NCI-H1417 treated with DMSO at 0.1 percent for 48 hours (cell line): ENCODE results near the gene FBXO4.
"Not testable (repeated sequence)": the region's sequence is repeated elsewhere in the genome, so short reads cannot be mapped to it uniquely, and the experiment has no call there.

Source experiments
- DNase-seq: peaks from one replicate; lab custom pipeline; 2025; lab: John Stamatoyannopoulos, UW

Gene FBXO4

DNA sequence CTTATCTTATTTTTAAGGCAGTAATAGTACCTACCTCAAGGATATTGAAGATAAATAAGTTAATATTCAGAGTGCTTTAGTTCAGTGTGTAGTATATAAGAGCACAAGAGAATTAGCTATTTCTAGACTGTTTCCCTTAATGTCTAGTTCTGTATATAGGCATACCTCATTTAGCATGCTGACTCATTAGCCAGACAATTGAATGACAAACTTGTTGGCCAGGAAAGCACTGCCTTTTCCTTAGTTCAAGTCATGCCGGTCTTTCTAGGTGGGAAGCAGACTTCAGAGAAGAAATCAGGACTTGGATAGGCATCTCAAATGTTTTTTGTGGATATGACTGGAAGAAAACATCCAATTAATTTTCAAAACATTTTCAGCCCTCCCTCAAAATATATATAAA is 3.2 kb upstream of the FBXO4 start:
- no peak for DNase-seq

DNA sequence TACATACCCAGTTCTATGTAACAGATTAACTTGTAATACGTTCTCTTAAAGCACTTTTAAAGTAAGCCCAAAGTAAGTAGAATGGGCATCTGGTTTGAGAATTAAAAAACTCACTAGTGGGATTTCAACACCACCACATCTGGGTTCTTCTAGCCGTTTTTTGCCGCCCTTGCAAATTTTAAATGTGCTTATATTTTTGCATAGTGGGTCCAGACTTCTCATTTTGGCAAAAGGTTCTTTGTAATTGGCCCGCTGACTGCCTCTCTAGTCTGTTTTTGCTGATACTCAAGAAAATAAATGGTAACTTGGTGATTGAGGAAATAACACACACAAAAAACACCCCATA is 582 bp upstream of the FBXO4 start:
- no peak for DNase-seq

GRCh38 chr5:41925555-41925951 is 472 bp downstream of the FBXO4 start:
- DNase-seq = no peak

- DNase-seq = no peak
Measured at GRCh38 chr5:41927604-41928003, 2.5 kb downstream of the FBXO4 start.

DNA sequence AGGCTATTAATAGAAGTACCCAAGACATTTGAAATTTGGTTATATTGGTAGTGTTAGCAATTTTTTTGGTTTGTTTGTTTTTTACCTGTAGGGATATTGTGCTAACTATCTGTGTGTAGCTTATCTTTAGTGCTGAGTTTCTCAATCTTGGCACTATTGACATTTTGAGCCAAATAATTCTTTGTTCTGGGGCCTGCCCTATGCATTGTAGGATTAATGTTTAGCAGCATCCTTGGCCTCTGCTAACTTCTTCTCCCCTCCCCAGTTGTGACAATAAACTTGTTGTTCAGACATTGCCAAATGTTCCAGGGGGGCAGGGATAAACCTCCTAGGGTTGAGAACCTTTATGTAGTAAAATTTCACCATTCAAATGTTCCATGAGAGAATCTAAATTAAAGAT is 4.0 kb downstream of the FBXO4 start:
- no peak for DNase-seq

DNA sequence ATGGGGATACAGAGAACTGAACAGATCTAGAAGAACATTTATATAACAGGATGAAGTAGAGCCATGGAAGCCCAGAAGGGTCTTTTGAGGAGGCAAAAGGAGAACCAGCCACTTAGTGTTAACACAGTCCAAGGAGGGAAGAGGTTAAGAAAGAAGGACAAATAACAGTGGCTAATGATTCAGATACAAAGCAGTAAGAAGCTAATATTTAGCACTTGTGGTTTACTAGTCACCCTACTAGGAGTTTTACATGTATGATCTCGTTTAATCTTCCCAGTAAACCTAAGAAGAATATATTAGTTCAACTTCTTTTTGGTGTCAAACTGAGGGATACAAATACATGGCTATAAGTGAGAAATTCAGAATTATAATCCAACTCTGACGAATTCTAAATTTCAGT is 7.7 kb downstream of the FBXO4 start:
- no peak for DNase-seq

GRCh38 chr5:41935544-41935943 is 10.5 kb downstream of the FBXO4 start:
- DNase-seq = no peak

DNA sequence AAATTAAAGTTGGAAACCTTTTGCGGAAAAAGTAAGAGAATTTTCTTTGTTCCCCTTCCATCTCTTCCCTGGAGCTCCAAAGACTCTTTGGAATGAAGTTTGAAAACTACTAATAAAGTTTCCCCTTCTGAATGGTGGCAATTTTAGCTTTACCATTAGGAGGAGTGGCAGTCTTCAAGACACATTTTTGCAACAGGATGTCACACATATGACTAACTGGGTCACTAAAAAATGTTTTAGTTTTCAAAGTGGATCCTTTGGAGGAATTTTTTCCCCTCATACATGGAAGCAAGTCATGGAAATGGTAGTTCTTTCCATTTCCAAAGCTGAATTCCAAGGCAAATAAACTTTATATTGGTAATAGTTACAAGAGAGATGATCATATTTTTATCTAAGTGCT is 15.6 kb downstream of the FBXO4 start:
- no peak for DNase-seq

- DNase-seq = not testable (repeated sequence)
Measured at GRCh38 chr5:41945332-41945955, 20.4 kb downstream of the FBXO4 start.

DNA sequence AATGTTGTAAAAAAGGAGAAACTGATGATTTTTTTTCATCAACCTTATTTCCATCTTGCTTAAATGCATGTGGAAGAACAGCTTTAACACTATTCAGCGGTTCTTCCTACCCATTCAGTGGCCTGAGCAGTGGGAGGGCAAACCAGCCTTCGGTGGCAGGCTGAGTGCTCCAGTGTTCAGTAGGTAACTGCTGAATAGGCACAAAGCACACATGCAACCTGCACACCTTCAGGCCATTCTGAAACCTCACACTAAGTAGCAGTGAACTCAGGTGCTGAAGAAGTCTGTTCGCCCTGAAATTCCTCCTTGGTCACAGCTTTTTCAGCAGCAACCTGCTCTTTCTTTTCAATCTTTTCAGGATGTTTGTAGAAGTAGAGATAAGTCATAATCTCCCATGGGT is 26.1 kb downstream of the FBXO4 start:
- no peak for DNase-seq

GRCh38 chr5:41954286-41954685 is 29.2 kb downstream of the FBXO4 start:
- no peak for DNase-seq

- DNase-seq = no peak
Measured at GRCh38 chr5:41955432-41956024, 30.4 kb downstream of the FBXO4 start.

DNA sequence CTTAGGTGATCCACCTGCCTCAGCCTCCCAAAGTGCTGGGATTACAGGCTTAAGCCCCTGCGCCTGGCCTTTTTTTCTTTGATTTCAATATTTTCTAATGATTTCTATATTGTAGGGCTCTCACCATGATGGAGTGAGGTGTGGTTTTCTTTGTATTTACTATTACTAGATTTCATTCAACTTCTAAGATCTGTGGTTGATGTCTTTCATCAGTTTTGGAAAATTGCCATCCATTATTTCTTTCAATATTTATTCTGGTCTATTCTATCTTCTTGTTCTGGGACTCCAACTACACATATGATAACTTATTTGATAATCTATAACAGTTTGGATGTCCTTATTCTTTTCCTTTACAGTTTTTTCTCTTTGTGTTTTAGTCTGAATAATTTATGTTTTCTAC is 31.9 kb downstream of the FBXO4 start:
- DNase-seq = no peak

DNA sequence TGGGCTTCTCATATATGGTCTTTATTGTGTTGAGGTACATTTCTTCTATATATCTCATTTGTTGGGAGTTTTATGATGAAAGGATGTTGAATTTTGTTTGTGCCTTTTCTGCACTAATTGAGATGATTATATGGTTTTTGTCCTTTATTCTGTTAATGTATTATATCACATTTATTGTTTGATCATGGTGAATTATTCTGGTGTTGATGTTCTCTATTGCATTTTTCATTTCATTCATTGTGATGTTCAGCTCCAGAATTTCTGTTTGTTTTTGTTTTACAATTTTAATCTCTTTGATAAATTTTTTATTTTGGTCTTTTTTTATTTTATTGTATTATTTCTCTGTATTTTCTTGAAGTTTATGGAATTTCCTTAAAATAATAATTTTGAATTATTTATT is 35.4 kb downstream of the FBXO4 start:
- no peak for DNase-seq

DNA sequence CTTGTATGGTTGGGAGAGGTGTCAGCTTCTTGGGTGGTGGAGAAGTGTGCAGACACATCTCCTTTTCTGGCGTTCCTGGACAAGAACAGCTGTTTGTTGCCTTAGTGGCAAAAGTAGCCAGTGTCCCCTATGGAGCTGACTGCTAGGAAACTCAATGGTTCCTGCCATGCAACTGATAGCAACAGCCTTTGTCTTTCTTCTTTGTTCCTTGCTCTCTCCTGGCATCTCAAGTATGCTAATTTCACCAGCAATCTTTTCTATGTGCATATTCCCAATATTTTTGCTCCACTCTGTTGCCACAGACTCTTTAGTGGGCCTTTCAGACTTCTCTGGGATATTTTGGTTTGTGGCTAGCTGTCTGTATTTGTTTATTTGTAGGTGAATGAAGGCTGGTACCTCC is 36.7 kb downstream of the FBXO4 start:
- DNase-seq = no peak

DNA sequence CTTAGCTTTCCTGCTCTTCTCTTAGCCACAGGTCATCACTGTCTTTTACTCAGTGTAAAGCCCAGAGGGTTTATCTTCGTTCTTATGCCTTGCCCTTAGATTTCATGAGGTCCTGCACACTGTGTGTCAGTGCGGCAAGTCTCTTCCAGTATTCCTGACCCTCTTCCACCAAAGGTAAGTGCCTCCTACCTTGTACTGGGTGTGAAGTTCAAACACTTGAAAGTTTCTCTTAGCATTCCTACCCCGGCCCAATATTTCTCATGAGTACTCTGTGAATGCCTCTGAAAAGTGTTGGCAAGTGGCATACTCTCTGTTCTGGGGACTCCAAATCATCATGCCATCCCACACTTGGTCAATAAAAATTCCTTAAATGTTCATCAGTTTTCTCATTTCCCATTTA is 37.4 kb downstream of the FBXO4 start:
- no peak for DNase-seq

DNA sequence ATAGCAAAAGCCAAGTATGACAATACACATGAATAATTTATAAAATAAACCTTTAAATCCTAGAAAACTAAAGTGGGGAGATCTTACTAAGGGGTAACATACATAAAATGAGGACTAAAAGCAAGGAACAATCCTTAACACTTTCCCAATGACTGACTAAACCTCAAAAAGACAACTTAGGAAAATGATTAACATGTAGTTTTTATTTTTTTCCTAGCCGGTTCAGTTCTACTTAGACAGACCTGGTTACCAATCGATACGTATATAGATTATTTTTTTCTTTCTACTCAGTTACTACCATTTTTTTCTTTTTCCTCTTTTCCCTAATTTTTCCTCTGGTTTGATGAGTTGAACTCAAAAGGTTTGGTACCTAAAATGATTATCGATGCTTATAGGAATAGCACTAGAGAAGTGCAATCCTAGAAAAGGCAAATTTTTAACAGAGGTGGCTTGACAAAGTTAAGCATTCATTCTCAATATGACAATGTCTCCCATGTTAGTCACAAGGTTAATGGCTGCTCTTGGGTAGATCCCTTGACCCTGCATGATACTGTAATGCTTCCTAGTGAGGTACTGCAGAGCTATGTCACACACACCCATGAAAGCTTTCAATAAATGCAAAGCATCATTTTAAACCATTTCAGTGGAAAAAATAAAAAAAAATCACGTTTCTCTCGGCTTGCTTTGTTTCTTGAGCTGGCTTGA is 41.5 kb downstream of the FBXO4 start:
- no peak for DNase-seq

DNA sequence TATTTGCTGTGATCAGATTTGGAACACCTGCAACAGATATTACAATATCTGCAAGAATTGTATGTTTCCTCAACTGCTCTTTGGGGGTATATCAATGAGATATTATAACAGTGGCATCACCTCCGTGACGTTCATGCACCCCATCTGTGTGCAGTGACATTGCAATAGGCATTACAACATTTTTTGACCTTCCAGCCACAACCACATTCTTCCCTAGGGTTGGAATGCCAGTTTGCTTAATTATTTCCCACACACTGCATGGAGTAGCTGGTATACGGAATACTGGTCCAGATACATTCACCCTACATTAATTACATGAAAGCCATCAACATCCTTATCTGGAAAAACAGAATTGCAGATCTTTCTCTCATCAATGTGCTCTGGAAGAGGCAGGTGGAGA is 42.3 kb downstream of the FBXO4 start:
- DNase-seq = no peak

GRCh38 chr5:41968153-41968723 is 43.2 kb downstream of the FBXO4 start:
- no peak for DNase-seq

DNA sequence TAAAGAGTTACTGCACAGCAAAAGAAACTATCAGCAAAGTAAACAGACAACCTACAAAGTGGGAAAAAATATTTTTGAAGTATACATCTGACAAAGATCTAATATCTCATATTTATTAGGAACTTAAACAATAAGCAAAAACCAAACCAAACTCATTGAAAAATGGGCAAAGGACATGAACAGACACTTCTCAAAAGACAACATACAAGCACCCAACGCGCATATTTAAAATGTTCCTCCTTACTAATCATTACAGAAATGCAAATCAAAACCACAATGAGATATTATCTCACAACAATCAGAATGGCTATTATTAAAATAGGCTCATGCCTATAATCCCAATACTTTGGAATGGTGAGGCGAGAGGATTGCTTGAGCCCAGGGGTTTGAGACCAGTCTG is 48.0 kb downstream of the FBXO4 start:
- DNase-seq = no peak

- no peak for DNase-seq
Measured at GRCh38 chr5:41973887-41974286, 48.8 kb downstream of the FBXO4 start.

DNA sequence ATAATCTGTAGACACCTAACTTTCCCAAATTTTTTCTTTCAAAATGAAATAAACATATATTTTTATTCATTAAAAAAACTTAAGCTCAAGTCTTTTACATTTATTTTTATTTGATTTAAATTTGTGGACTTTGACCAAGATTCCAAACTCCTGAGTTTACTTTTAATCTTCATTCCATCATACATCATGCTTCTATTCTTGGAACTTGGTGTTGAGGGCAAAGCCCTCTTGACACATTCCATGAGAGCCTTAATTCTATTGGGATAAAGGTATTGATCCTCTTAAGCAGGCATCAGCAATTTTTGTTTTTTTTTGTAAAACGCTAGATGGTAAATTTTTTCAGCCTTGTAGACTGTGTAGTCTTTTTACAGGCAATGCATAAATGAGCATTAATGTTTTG is 53.6 kb downstream of the FBXO4 start:
- no peak for DNase-seq

DNA sequence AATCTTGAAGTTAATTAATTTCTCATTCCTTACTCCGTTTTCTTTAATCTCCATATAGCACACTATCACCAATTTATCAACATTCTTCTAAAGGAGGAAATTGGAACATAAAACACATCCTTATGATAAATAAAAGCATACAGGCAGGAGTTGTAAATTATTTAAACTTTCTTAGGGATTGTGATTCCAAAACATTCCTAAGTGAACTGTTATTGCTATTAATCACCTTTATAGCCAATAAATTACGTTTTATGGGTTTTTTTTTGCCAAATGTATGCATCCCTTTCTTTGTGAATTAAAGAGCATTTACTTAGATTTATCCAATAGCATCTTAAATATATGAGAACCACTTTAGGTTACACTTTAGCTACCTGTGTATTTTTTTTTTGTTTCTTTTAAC is 55.3 kb downstream of the FBXO4 start:
- no peak for DNase-seq

DNA sequence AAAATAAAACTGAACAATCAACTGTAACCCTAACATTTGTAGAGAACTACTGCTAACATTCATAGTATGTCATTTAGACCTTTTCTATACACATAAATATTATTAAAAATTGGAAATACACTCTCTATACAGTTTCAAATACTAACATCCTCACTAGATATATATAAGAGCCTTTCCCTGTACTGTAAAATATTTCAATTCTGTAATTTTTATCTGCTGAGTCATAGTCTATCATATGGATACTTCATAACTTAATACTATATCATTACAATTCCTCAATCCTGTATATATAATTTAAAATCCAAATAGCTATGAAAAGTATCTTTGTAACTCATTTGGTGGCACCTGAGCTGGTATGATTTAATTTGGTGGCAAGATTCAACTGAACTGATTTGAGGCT is 55.8 kb downstream of the FBXO4 start:
- no peak for DNase-seq
